H1 (cell line): ENCODE measurements around the gene DLX4. TPM values are rescaled to one million over a fixed set of nuclear protein-coding genes. Genes with fewer than 3 reads are reported as not detected.

Source experiments
- BACH1 ChIP-seq: IDR thresholded peaks from 2 replicates; pipeline ENCODE4 v1.6.1; 2012; ENCODE audit warnings: low read length, improper control_type of control experiment
- CHD2 ChIP-seq: IDR thresholded peaks from 2 replicates; pipeline ENCODE4 v1.6.1; 2012; ENCODE audit warnings: low read length, improper control_type of control experiment
- CTBP2 ChIP-seq: IDR thresholded peaks from 2 replicates; pipeline ENCODE4 v1.7.0; 2011; ENCODE audit warnings: borderline replicate concordance, mild to moderate bottlenecking, moderate library complexity, mixed read lengths, low read length; ENCODE audit not compliant: insufficient read depth, insufficient read length
- JUN ChIP-seq: IDR thresholded peaks from 2 replicates; pipeline ENCODE4 v1.6.1; 2011; ENCODE audit warnings: low read depth, mild to moderate bottlenecking, improper control_type of control experiment, low read length
- KDM4A ChIP-seq: IDR thresholded peaks from one replicate; pipeline ENCODE4 v1.7.1; 2012; ENCODE audit warnings: low read depth, mild to moderate bottlenecking, moderate library complexity, low read length, inconsistent platforms; ENCODE audit not compliant: severe bottlenecking
- KDM5A ChIP-seq: fragments of 200-600 bp; IDR thresholded peaks from 2 replicates; pipeline ENCODE4 v1.7.1; 2012; ENCODE audit warnings: mild to moderate bottlenecking, low read length, inconsistent platforms, mixed read lengths
- POU5F1 ChIP-seq: IDR thresholded peaks from 2 replicates; pipeline ENCODE4 v1.6.1; 2011; ENCODE audit warnings: low read depth, mild to moderate bottlenecking, low read length, moderate library complexity
- RAD21 ChIP-seq, 2 experiments: IDR thresholded peaks in 1 of 2; conservative IDR thresholded peaks in 1 of 2; 2 replicates each; pipeline ENCODE4 v1.6.1; 2011; ENCODE audit warnings: low read depth in 2 of 2, low read length in 2 of 2, improper control_type of control experiment in 1 of 2, inconsistent platforms in 1 of 2, mild to moderate bottlenecking in 1 of 2, moderate library complexity in 1 of 2
- RXRA ChIP-seq: IDR thresholded peaks from 2 replicates; pipeline ENCODE4 v1.6.1; 2011; ENCODE audit warnings: low read depth, mild to moderate bottlenecking, low read length, moderate library complexity; ENCODE audit not compliant: insufficient read depth
- SIRT6 ChIP-seq: IDR thresholded peaks from one replicate; pipeline ENCODE4 v1.7.1; 2012; ENCODE audit warnings: low read length, inconsistent platforms
- SUZ12 ChIP-seq: fragments of 200-600 bp; sonication (generic); IDR thresholded peaks from 2 replicates; pipeline ENCODE4 v1.6.1; 2012; ENCODE audit warnings: mild to moderate bottlenecking, inconsistent platforms, low read length, moderate library complexity, mixed read lengths
- TAF7 ChIP-seq: optimal IDR thresholded peaks from 2 replicates; pipeline ENCODE3; 2011; ENCODE audit warnings: low read depth, mild to moderate bottlenecking, inconsistent platforms, low read length, moderate library complexity, borderline replicate concordance
- TCF12 ChIP-seq: IDR thresholded peaks from 2 replicates; pipeline ENCODE4 v1.6.1; 2011; ENCODE audit warnings: low read depth, mild to moderate bottlenecking, low read length
- TEAD4 ChIP-seq: IDR thresholded peaks from 2 replicates; pipeline ENCODE4 v1.6.1; 2012; ENCODE audit warnings: low read depth, low read length, inconsistent platforms, mixed read lengths
- ZNF274 ChIP-seq: IDR thresholded peaks from 2 replicates; pipeline ENCODE4 v1.7.0; 2012; ENCODE audit warnings: low read length, borderline replicate concordance; ENCODE audit errors: extremely low read depth
- polyA plus RNA-seq, 7 experiments: library from polyadenylated mRNA; depleted of rRNA in 3 of 7; stranded (reverse) in 5 of 7; unstranded in 2 of 7; fragments of >200 nt in 5 of 7; fragments of 200-250 nt in 2 of 7; gene quantifications; 1 replicate in 5 of 7; 2 replicates in 1 of 7; 4 replicates in 1 of 7; pipeline versions ENCODE4 v1.2.1 to v1.2.3, GENCODE V29; 2011 to 2013; ENCODE audit warnings: missing spikeins in 2 of 7, mixed read lengths in 2 of 7
- total RNA-seq: library from RNA; stranded (reverse); fragmentation: NEBNext Ultra II Directional; extraction: Animal tissue kit (Norgen Biotek cat#: 25700); gene quantifications from 2 replicates; pipeline ENCODE4 v1.2.1, GENCODE V29; 2021
- TF ChIP-seq, protein P1 (sequence below): IDR thresholded peaks from 2 replicates; pipeline ENCODE4 v1.6.1; 2012; ENCODE audit warnings: inconsistent platforms

The DLX4 gene
- total and polyA plus RNA-seq, 2 of the 8 experiments (the other 6 are each of a cell fraction or from before 2014, with no cell fraction given): 0.67 to 0.80 TPM

- TF ChIP-seq TEAD4 (no peak), RAD21 (IDR thresholded peaks at IDR 0.05 in 1 of 2, conservative IDR thresholded peaks at IDR 0.05 in 1 of 2; ENCODE audit: low read depth in 2 of 2, low read length in 2 of 2) (no peak), KDM5A (no peak), KDM4A (peak; percentile 97), TCF12 (no peak), BACH1 (no peak), ZNF274 (no peak), SIRT6 (no peak), RXRA (no peak), TAF7 (no peak), CHD2 (no peak), JUN (no peak), POU5F1 (no peak), CTBP2 (no peak), SUZ12 (no peak; the same call in 1 of the 2 replicates)
- TF ChIP-seq, protein P1, sequence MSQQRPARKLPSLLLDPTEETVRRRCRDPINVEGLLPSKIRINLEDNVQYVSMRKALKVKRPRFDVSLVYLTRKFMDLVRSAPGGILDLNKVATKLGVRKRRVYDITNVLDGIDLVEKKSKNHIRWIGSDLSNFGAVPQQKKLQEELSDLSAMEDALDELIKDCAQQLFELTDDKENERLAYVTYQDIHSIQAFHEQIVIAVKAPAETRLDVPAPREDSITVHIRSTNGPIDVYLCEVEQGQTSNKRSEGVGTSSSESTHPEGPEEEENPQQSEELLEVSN: 0 out of 2 replicates have a peak, but pooled peaks have one; percentile 8
- TF ChIP-seq, all 59 proteins: peak for 6
These were observed 24.6 kb downstream of the DLX4 start (continued) for GRCh38 chr17:49993423-49994060.
